ENCODE measurements around the gene PRDM16. TPM values are rescaled to one million over a fixed set of nuclear protein-coding genes. Genes with fewer than 3 reads are reported as not detected.

Gene PRDM16
- total RNA-seq, 4 donors from 2014 or later: 0.08 to 0.19 (median 0.12) TPM

GRCh38 chr1:3152143-3152542 is 83.1 kb downstream of the PRDM16 start:
- H3K4me1 ChIP-seq: no peaks in the 10 kb centered on the region
- DNase-seq: no peak
- no peaks in the 10 kb centered on the region for H3K36me3 ChIP-seq
- H3K9me3 ChIP-seq: no peaks in the 10 kb centered on the region
- TF ChIP-seq POLR2A (IDR thresholded peaks at IDR 0.05) (no peak), CTCF (IDR thresholded peaks at IDR 0.05) (no peak)
- intact Hi-C loops (cut with DNase I): no loop called here
- no peak overlapping the region for H3K4me3 ChIP-seq
- peaks cover 0 to 71% (median 0%) of the 10 kb centered on the region in 4 donors for H3K27me3 ChIP-seq
- no peak overlapping the region for H3K27ac ChIP-seq

- TF ChIP-seq POLR2A (IDR thresholded peaks at IDR 0.05) (no peak), CTCF (IDR thresholded peaks at IDR 0.05) (no peak)
- Histone ChIP-seq H3K4me3 (no peak overlapping the region), H3K27ac (no peak overlapping the region), H3K9me3 (no peaks in the 10 kb centered on the region), H3K4me1 (no peaks in the 10 kb centered on the region), H3K27me3 (peaks cover 0 to 72% (median 0%) of the 10 kb centered on the region in 4 donors), H3K36me3 (no peaks in the 10 kb centered on the region)
- 88 to 94% methylated on average over 3 to 10 of the region's 13 CpGs for WGBS, 2 donors
- intact Hi-C loops (cut with DNase I): no loop called here
- no peak for DNase-seq
Measured at GRCh38 chr1:3153197-3153596, 84.2 kb downstream of the PRDM16 start.

- no peaks in the 10 kb centered on the region for H3K9me3 ChIP-seq
- peaks cover 0 to 68% (median 0%) of the 10 kb centered on the region in 4 donors for H3K27me3 ChIP-seq
- no peak overlapping the region for H3K27ac ChIP-seq
- TF ChIP-seq CTCF (IDR thresholded peaks at IDR 0.05): no peak
- no peak for TF ChIP-seq POLR2A (IDR thresholded peaks at IDR 0.05)
- intact Hi-C loops (cut with DNase I): no loop called here
- no peaks in the 10 kb centered on the region for H3K36me3 ChIP-seq
- DNase-seq: no peak
- 88 to 94% methylated on average over 16 to 17 of the region's 38 CpGs for WGBS, 2 donors
- H3K4me3 ChIP-seq: no peak overlapping the region
- no peaks in the 10 kb centered on the region for H3K4me1 ChIP-seq
Measured at GRCh38 chr1:3153902-3154795, 85.1 kb downstream of the PRDM16 start.

- no peaks in the 10 kb centered on the region for H3K36me3 ChIP-seq
- H3K4me3 ChIP-seq: no peak overlapping the region
- intact Hi-C loops (cut with DNase I): no loop called here
- no peaks in the 10 kb centered on the region for H3K9me3 ChIP-seq
- H3K27me3 ChIP-seq: peaks cover 0 to 67% (median 0%) of the 10 kb centered on the region in 4 donors
- TF ChIP-seq POLR2A (IDR thresholded peaks at IDR 0.05) (no peak), CTCF (IDR thresholded peaks at IDR 0.05) (no peak)
- WGBS, 2 donors: 55 to 60% methylated on average over 18 to 41 of the region's 42 CpGs
- no peak for DNase-seq
- no peaks in the 10 kb centered on the region for H3K4me1 ChIP-seq
- no peak overlapping the region for H3K27ac ChIP-seq
Measured at GRCh38 chr1:3155056-3155925, 86.3 kb downstream of the PRDM16 start.

- 55 to 59% methylated on average over 5 of the region's 5 CpGs for WGBS, 2 donors
- DNase-seq: no peak
- Histone ChIP-seq H3K4me1 (no peaks in the 10 kb centered on the region), H3K27ac (no peak overlapping the region), H3K9me3 (no peaks in the 10 kb centered on the region), H3K36me3 (no peaks in the 10 kb centered on the region), H3K4me3 (no peak overlapping the region), H3K27me3 (peaks cover 0 to 72% (median 0%) of the 10 kb centered on the region in 4 donors)
- no peak for TF ChIP-seq CTCF (IDR thresholded peaks at IDR 0.05)
- intact Hi-C loops (cut with DNase I): no loop called here
Measured at GRCh38 chr1:3155926-3156220, 86.9 kb downstream of the PRDM16 start.
